HepG2 (cell line): ENCODE measurements around the gene AOX1. TPM values are rescaled to one million over a fixed set of nuclear protein-coding genes. Genes with fewer than 3 reads are reported as not detected.

ENCODE experiments used
- ATF2 ChIP-seq: sonication (generic); formaldehyde crosslinking; IDR thresholded peaks from 2 replicates; pipeline ENCODE4 v1.4.0; 2020; ENCODE audit warnings: missing genetic modification reagents
- KDM6A ChIP-seq: IDR thresholded peaks from 2 replicates; pipeline ENCODE4 v1.6.1; 2016; ENCODE audit warnings: low read depth
- NCOR1 ChIP-seq: fragments of 200-600 bp; sonication (generic); IDR thresholded peaks from 2 replicates; pipeline ENCODE4 v1.7.0; 2017; ENCODE audit warnings: antibody characterized with exemption, low read length, borderline replicate concordance
- NFE2L2 ChIP-seq: fragments of 150-350 bp; IDR thresholded peaks from 2 replicates; pipeline ENCODE4 v1.6.1; 2014; ENCODE audit warnings: low read length
- NFKBIZ ChIP-seq: IDR thresholded peaks from 2 replicates; pipeline ENCODE4 v1.6.1; 2018; ENCODE audit warnings: missing genetic modification reagents, missing compliant biosample characterization
- SMC3 ChIP-seq: IDR thresholded peaks from 2 replicates; pipeline ENCODE4 v1.6.1; 2011; ENCODE audit warnings: low read length, improper control_type of control experiment
- SOX13 ChIP-seq, 3 experiments: fragments of 450-650 bp in 1 of 3; sonication (generic) in 1 of 3; formaldehyde crosslinking in 1 of 3; IDR thresholded peaks in 2 of 3; conservative IDR thresholded peaks in 1 of 3; 2 replicates each; pipeline versions ENCODE4 v1.5.0 to v1.6.1; 2016 to 2020; ENCODE audit warnings: antibody characterized with exemption in 1 of 3, mild to moderate bottlenecking in 1 of 3, missing compliant biosample characterization in 1 of 3, missing genetic modification reagents in 1 of 3, moderate library complexity in 1 of 3
- ZBTB40 ChIP-seq, 2 experiments: fragments of 450-650 bp in 1 of 2; sonication (generic) in 1 of 2; formaldehyde crosslinking in 1 of 2; IDR thresholded peaks; 2 replicates each; pipeline versions ENCODE4 v1.6.1 to v1.8.0; 2016 to 2022; ENCODE audit warnings: antibody characterized with exemption in 1 of 2, mild to moderate bottlenecking in 1 of 2, missing genetic modification reagents in 1 of 2
- ZFP1 ChIP-seq: IDR thresholded peaks from 2 replicates; pipeline ENCODE4 v1.6.1; 2016
- ZMAT3 ChIP-seq: sonication (generic); formaldehyde crosslinking; conservative IDR thresholded peaks from 2 replicates; pipeline ENCODE4 v1.7.0; 2021; ENCODE audit warnings: missing genetic modification reagents
- ZNF597 ChIP-seq: sonication (generic); formaldehyde crosslinking; IDR thresholded peaks from 2 replicates; pipeline ENCODE4 v1.5.0; 2020; ENCODE audit warnings: missing genetic modification reagents
- ZNF598 ChIP-seq: sonication (generic); formaldehyde crosslinking; IDR thresholded peaks from 2 replicates; pipeline ENCODE4 v1.5.1; 2020; ENCODE audit warnings: mild to moderate bottlenecking, missing genetic modification reagents, borderline replicate concordance
- polyA plus RNA-seq, 8 experiments: library from polyadenylated mRNA; depleted of rRNA in 3 of 8; stranded (reverse) in 7 of 8; unstranded in 1 of 8; fragments of >200 nt; fragmentation: Illumina TruSeq in 4 of 8; extraction: Trizol in 4 of 8; gene quantifications; 2 replicates each; pipeline versions ENCODE4 v1.2.1 to v1.2.3, GENCODE V29; 2011 to 2016; ENCODE audit warnings: low read depth in 4 of 8, missing spikeins in 1 of 8, mixed read lengths in 1 of 8; ENCODE audit not compliant: insufficient read depth in 1 of 8
- total RNA-seq, 5 experiments: library from RNA; depleted of rRNA; stranded (reverse); fragments of >200 nt; fragmentation: Illumina TruSeq; extraction: Trizol; gene quantifications; 2 replicates each; pipeline ENCODE4 v1.2.3, GENCODE V29; 2016; ENCODE audit warnings: low read depth in 1 of 5
- TF ChIP-seq, protein P1 (sequence below): sonication (generic); formaldehyde crosslinking; IDR thresholded peaks from 2 replicates; pipeline ENCODE4 v1.4.0; 2020; ENCODE audit warnings: low read depth, mild to moderate bottlenecking, missing genetic modification reagents
- TF ChIP-seq, protein P2 (sequence below): sonication (generic); formaldehyde crosslinking; IDR thresholded peaks from 2 replicates; pipeline ENCODE4 v1.5.0; 2020; ENCODE audit warnings: mild to moderate bottlenecking, missing genetic modification reagents

The AOX1 gene
- total and polyA plus RNA-seq, 2 of the 13 experiments (the other 11 are each of a cell fraction or from before 2014, with no cell fraction given): 9.2 to 18.0 TPM

DNA sequence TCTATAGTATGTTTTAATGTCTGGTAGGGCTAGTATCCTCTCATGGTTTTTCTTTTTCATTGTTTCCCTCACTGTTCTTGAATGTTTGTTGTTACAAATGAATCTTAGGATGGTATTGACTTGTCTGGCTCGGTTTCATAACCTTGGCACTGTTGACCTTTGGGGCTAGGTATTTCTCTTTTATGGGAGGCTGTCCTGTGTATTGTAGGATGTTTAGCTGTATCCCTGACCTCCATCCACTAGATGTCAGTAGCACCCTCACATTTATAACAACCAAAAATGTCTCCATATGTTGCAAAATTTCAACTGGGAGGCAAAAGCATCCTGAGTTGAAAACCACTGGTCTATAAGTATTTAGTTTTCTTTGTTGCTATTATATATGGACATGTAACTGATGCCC is 7.0 kb upstream of the AOX1 start (continued):
- TF ChIP-seq ZBTB40 (IDR thresholded peaks at IDR 0.05) (no peak), ZBTB40 (CRISPR knock-in tag; IDR thresholded peaks at IDR 0.05) (no peak; the same call in 1 of the 2 replicates), SOX13 (IDR thresholded peaks at IDR 0.05) (no peak), SOX13 (CRISPR knock-in tag; conservative IDR thresholded peaks at IDR 0.05 in 1 of 2, IDR thresholded peaks at IDR 0.05 in 1 of 2) (peak in 1 of 2 experiments; percentile 77; a peak in 2 of 4 replicates), NCOR1 (peak; percentile 34; the same call in 1 of the 2 replicates), ZNF597 (no peak), ZMAT3 (CRISPR knock-in tag) (no peak), SMC3 (peak; percentile 96), KDM6A (CRISPR knock-in tag) (no peak), ATF2 (CRISPR knock-in tag) (no peak), NFE2L2 (no peak), NFKBIZ (no peak), ZFP1 (CRISPR knock-in tag) (0 out of 2 replicates have a peak, but pooled peaks have one; percentile 45), ZNF598 (CRISPR knock-in tag) (no peak)
- TF ChIP-seq, protein P1, sequence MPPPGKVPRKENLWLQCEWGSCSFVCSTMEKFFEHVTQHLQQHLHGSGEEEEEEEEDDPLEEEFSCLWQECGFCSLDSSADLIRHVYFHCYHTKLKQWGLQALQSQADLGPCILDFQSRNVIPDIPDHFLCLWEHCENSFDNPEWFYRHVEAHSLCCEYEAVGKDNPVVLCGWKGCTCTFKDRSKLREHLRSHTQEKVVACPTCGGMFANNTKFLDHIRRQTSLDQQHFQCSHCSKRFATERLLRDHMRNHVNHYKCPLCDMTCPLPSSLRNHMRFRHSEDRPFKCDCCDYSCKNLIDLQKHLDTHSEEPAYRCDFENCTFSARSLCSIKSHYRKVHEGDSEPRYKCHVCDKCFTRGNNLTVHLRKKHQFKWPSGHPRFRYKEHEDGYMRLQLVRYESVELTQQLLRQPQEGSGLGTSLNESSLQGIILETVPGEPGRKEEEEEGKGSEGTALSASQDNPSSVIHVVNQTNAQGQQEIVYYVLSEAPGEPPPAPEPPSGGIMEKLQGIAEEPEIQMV (CRISPR knock-in tag): no peak
- TF ChIP-seq, protein P2, sequence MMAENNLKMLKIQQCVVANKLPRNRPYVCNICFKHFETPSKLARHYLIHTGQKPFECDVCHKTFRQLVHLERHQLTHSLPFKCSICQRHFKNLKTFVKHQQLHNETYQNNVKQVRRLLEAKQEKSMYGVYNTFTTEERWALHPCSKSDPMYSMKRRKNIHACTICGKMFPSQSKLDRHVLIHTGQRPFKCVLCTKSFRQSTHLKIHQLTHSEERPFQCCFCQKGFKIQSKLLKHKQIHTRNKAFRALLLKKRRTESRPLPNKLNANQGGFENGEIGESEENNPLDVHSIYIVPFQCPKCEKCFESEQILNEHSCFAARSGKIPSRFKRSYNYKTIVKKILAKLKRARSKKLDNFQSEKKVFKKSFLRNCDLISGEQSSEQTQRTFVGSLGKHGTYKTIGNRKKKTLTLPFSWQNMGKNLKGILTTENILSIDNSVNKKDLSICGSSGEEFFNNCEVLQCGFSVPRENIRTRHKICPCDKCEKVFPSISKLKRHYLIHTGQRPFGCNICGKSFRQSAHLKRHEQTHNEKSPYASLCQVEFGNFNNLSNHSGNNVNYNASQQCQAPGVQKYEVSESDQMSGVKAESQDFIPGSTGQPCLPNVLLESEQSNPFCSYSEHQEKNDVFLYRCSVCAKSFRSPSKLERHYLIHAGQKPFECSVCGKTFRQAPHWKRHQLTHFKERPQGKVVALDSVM (CRISPR knock-in tag): 0 out of 2 replicates have a peak, but pooled peaks have one; percentile 22
